Cardiac fibroblast (primary cell): Measurements from ENCODE around the gene SIK2.
A peak's percentile ranks its signal among the peaks of the same experiment; 100 is the strongest.

Experiments used
- DNase-seq, 2 donors: peaks; one replicate each; pipeline versions ENCODE4 v3.0.0 to v3.0.0-alpha.2; 2010; ENCODE audit warnings: low read depth in 2 of 2
- H3K4me3 ChIP-seq, 2 donors: replicated peaks in 1 of 2; 1 replicate in 1 of 2; 2 replicates in 1 of 2; pipeline ENCODE4 v1.5.1; 2011; ENCODE audit warnings: low read depth in 2 of 2, low read length in 2 of 2, mild to moderate bottlenecking in 2 of 2, moderate library complexity in 1 of 2
- CTCF ChIP-seq: IDR thresholded peaks from one replicate; pipeline ENCODE4 v1.5.1; 2011; ENCODE audit warnings: low read depth, mild to moderate bottlenecking, low read length, inconsistent platforms

The SIK2 gene

GRCh38 chr11:111691176-111691575 is 88.9 kb downstream of the SIK2 start:
- no peak for TF ChIP-seq CTCF

GRCh38 chr11:111691741-111692140 is 89.5 kb downstream of the SIK2 start:
- TF ChIP-seq CTCF = no peak
- no peak for DNase-seq

More at GRCh38 chr11:111691176-111691575, 88.9 kb downstream of the SIK2 start:
- no peak for DNase-seq
- H3K4me3 ChIP-seq = no peak overlapping the region

GRCh38 chr11:111693224-111693937 is 91.1 kb downstream of the SIK2 start:
- DNase-seq = no peak
- no peak for TF ChIP-seq CTCF
- H3K4me3 ChIP-seq = no peak overlapping the region

More at GRCh38 chr11:111691741-111692140, 89.5 kb downstream of the SIK2 start:
- H3K4me3 ChIP-seq = no peak overlapping the region

GRCh38 chr11:111694851-111695250 is 92.6 kb downstream of the SIK2 start:
- H3K4me3 ChIP-seq = no peak overlapping the region
- peak; percentile 82 to 84 for DNase-seq

GRCh38 chr11:111696556-111696955 is 94.3 kb downstream of the SIK2 start:
- no peak overlapping the region for H3K4me3 ChIP-seq
- TF ChIP-seq CTCF = no peak
- peak; percentile 20 to 87 for DNase-seq

More at GRCh38 chr11:111694851-111695250, 92.6 kb downstream of the SIK2 start:
- TF ChIP-seq CTCF = no peak

GRCh38 chr11:111697933-111698371 is 95.7 kb downstream of the SIK2 start:
- DNase-seq = no peak
- no peak for TF ChIP-seq CTCF

More at GRCh38 chr11:111697933-111698371, 95.7 kb downstream of the SIK2 start:
- no peak overlapping the region for H3K4me3 ChIP-seq
